NOMO-1 (cell line): ENCODE results near the gene ISX.
"Not testable (repeated sequence)": the region's sequence is repeated elsewhere in the genome, so short reads cannot be mapped to it uniquely, and the experiment has no call there.

Source experiments
- DNase-seq, 2 experiments: peaks; one replicate each; lab custom pipeline; 2025; ENCODE audit not compliant: unreplicated experiment in 2 of 2; lab: John Stamatoyannopoulos, UW

Gene ISX

GRCh38 chr22:35065796-35066218 lies at the start of gene ISX:
Gene ISX, plus strand, starts transcription at chr22:35066158. Its CDS starts 930 bp downstream, at chr22:35067088.
- no peak for DNase-seq

GRCh38 chr22:35016909-35017308 lies 49.0 kb upstream of the ISX start:
- no peak for DNase-seq

GRCh38 chr22:35018995-35019394 lies 47.0 kb upstream of the ISX start:
- no peak for DNase-seq

- DNase-seq: no peak
Measured at GRCh38 chr22:35020517-35020916, 45.4 kb upstream of the ISX start.

- no peak for DNase-seq
Measured at GRCh38 chr22:35021161-35021560, 44.8 kb upstream of the ISX start.

- no peak for DNase-seq
Measured at GRCh38 chr22:35022291-35022690, 43.7 kb upstream of the ISX start.

- no peak for DNase-seq
Measured at GRCh38 chr22:35023692-35024363, 42.1 kb upstream of the ISX start.

- DNase-seq: no peak
Measured at GRCh38 chr22:35024364-35024692, 41.6 kb upstream of the ISX start.

GRCh38 chr22:35030112-35030511 lies 35.8 kb upstream of the ISX start:
- not testable (repeated sequence) for DNase-seq

GRCh38 chr22:35032571-35032970 lies 33.4 kb upstream of the ISX start:
- DNase-seq: no peak

- DNase-seq: no peak
Measured at GRCh38 chr22:35033635-35034296, 32.2 kb upstream of the ISX start.

- no peak for DNase-seq
Measured at GRCh38 chr22:35034963-35035362, 31.0 kb upstream of the ISX start.

- no peak for DNase-seq
Measured at GRCh38 chr22:35037089-35037488, 28.9 kb upstream of the ISX start.

- no peak for DNase-seq
Measured at GRCh38 chr22:35039625-35040024, 26.3 kb upstream of the ISX start.

- DNase-seq: no peak
Measured at GRCh38 chr22:35043252-35043933, 22.6 kb upstream of the ISX start.

- no peak for DNase-seq
Measured at GRCh38 chr22:35043934-35044319, 22.0 kb upstream of the ISX start.

GRCh38 chr22:35044607-35045390 lies 21.2 kb upstream of the ISX start:
- no peak for DNase-seq

- no peak for DNase-seq
Measured at GRCh38 chr22:35045451-35045850, 20.5 kb upstream of the ISX start.

- DNase-seq: no peak
Measured at GRCh38 chr22:35046744-35047462, 19.1 kb upstream of the ISX start.

- DNase-seq: not testable (repeated sequence)
Measured at GRCh38 chr22:35050038-35050437, 15.9 kb upstream of the ISX start.
